NCI-H2107 treated with DMSO at 0.1 percent for 48 hours (cell line): ENCODE measurements around the gene LPCAT3.
"Not testable (repeated sequence)": the region's sequence is repeated elsewhere in the genome, so short reads cannot be mapped to it uniquely, and the experiment has no call there.

Experiments used
- DNase-seq: peaks from one replicate; lab custom pipeline; 2025; ENCODE audit not compliant: unreplicated experiment; lab: John Stamatoyannopoulos, UW

Gene LPCAT3

GRCh38 chr12:7018350-7019042 is at the start of gene LPCAT3:
LPCAT3 (minus strand) TSS chr12:7018476; CDS start chr12:7018424, 52 bp downstream.
- DNase-seq, result peak; percentile 95

GRCh38 chr12:7067096-7067495 is 48.8 kb upstream of the LPCAT3 start:
- no peak for DNase-seq

GRCh38 chr12:7066596-7066995 is 48.3 kb upstream of the LPCAT3 start:
- DNase-seq, result no peak

- no peak for DNase-seq
These were observed 46.9 kb upstream of the LPCAT3 start for GRCh38 chr12:7065073-7065623.

- DNase-seq, result no peak
These were observed 46.2 kb upstream of the LPCAT3 start for GRCh38 chr12:7064516-7064915.

GRCh38 chr12:7061596-7061995 is 43.3 kb upstream of the LPCAT3 start:
- DNase-seq, result no peak

GRCh38 chr12:7061138-7061537 is 42.9 kb upstream of the LPCAT3 start:
- DNase-seq, result no peak

GRCh38 chr12:7060353-7060954 is 42.2 kb upstream of the LPCAT3 start, which contains the start of gene C1S:
C1S (plus strand) TSS chr12:7060718; CDS start chr12:7061913, 1,195 bp downstream.
- no peak for DNase-seq

- no peak for DNase-seq
These were observed 41.5 kb upstream of the LPCAT3 start for GRCh38 chr12:7059780-7060179.

- no peak for DNase-seq
These were observed 40.6 kb upstream of the LPCAT3 start for GRCh38 chr12:7058850-7059395.

- no peak for DNase-seq
These were observed 40.0 kb upstream of the LPCAT3 start for GRCh38 chr12:7058163-7058845.

GRCh38 chr12:7055736-7056135 is 37.5 kb upstream of the LPCAT3 start:
- not testable (repeated sequence) for DNase-seq

GRCh38 chr12:7054925-7055324 is 36.6 kb upstream of the LPCAT3 start:
- DNase-seq, result no peak

- DNase-seq, result not testable (repeated sequence)
These were observed 31.7 kb upstream of the LPCAT3 start for GRCh38 chr12:7049973-7050372.

- DNase-seq, result not testable (repeated sequence)
These were observed 31.2 kb upstream of the LPCAT3 start for GRCh38 chr12:7049445-7049951.

- no peak for DNase-seq
These were observed 29.0 kb upstream of the LPCAT3 start for GRCh38 chr12:7047306-7047705.

- no peak for DNase-seq
These were observed 28.3 kb upstream of the LPCAT3 start for GRCh38 chr12:7046383-7047105.

GRCh38 chr12:7045913-7046312 is 27.6 kb upstream of the LPCAT3 start:
- no peak for DNase-seq

GRCh38 chr12:7042842-7043241 is 24.6 kb upstream of the LPCAT3 start:
- DNase-seq, result peak; percentile 7

GRCh38 chr12:7039403-7039802 is 21.1 kb upstream of the LPCAT3 start:
- no peak for DNase-seq

- DNase-seq, result no peak
These were observed 20.3 kb upstream of the LPCAT3 start for GRCh38 chr12:7038591-7038990.
